Parathyroid adenoma (tissue), 2 donors: ENCODE measurements around the gene CNOT9.

Experiments used
- H2AFZ ChIP-seq: fragments of 300-600 bp; sonication (generic); one replicate; pipeline ENCODE4 v1.7.0; 2017; ENCODE audit warnings: antibody characterized with exemption, mild to moderate bottlenecking
- H3K27ac ChIP-seq: fragments of 300-600 bp; sonication (generic); one replicate; pipeline ENCODE4 v1.7.0; 2017
- H3K27me3 ChIP-seq: fragments of 300-600 bp; sonication (generic); one replicate; pipeline ENCODE4 v1.7.0; 2017; ENCODE audit warnings: low read length; ENCODE audit not compliant: control insufficient read depth, insufficient read depth
- H3K36me3 ChIP-seq: fragments of 300-600 bp; sonication (generic); one replicate; pipeline ENCODE4 v1.7.0; 2017; ENCODE audit warnings: low read length; ENCODE audit not compliant: control insufficient read depth, insufficient read depth
- H3K4me1 ChIP-seq: fragments of 300-600 bp; sonication (generic); one replicate; pipeline ENCODE4 v1.7.0; 2017; ENCODE audit warnings: control low read depth
- H3K4me2 ChIP-seq: fragments of 300-600 bp; sonication (generic); one replicate; pipeline ENCODE4 v1.7.0; 2017; ENCODE audit warnings: low read length
- H3K4me3 ChIP-seq: fragments of 300-600 bp; sonication (generic); one replicate; pipeline ENCODE4 v1.7.0; 2017; ENCODE audit warnings: low read depth, low read length
- H3K79me2 ChIP-seq: fragments of 300-600 bp; sonication (generic); one replicate; pipeline ENCODE4 v1.7.0; 2017; ENCODE audit warnings: control low read depth
- H3K9ac ChIP-seq: fragments of 300-600 bp; sonication (generic); one replicate; pipeline ENCODE4 v1.7.0; 2017; ENCODE audit warnings: mild to moderate bottlenecking
- H3K9me3 ChIP-seq: fragments of 300-600 bp; sonication (generic); one replicate; pipeline ENCODE4 v1.7.0; 2017; ENCODE audit warnings: low read length; ENCODE audit not compliant: control insufficient read depth
- TF ChIP-seq, protein P1 (sequence below): fragments of 300-600 bp; sonication (generic); IDR thresholded peaks from one replicate; pipeline ENCODE4 v1.7.0; 2017; ENCODE audit warnings: antibody characterized with exemption, mild to moderate bottlenecking
- donor health status: primary hyperparathyroidism.

The CNOT9 gene

DNA sequence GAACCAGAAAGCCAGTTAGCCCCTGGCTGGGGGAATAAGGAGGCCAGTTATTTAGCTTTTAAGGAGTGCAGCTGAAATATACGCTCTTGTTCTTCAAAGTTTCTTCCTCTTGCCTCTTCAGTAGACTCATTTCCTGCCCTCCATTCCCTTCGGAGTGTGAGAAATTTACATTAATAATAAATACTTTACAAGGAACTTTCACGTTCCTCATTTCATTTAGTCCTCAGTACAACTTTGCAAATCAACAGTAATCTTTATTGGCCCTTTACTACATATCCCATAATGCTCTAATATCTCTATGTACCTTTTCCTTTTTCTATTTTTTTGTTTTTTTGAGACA lies 54.7 kb downstream of the CNOT9 start:
- TF ChIP-seq, protein P1, sequence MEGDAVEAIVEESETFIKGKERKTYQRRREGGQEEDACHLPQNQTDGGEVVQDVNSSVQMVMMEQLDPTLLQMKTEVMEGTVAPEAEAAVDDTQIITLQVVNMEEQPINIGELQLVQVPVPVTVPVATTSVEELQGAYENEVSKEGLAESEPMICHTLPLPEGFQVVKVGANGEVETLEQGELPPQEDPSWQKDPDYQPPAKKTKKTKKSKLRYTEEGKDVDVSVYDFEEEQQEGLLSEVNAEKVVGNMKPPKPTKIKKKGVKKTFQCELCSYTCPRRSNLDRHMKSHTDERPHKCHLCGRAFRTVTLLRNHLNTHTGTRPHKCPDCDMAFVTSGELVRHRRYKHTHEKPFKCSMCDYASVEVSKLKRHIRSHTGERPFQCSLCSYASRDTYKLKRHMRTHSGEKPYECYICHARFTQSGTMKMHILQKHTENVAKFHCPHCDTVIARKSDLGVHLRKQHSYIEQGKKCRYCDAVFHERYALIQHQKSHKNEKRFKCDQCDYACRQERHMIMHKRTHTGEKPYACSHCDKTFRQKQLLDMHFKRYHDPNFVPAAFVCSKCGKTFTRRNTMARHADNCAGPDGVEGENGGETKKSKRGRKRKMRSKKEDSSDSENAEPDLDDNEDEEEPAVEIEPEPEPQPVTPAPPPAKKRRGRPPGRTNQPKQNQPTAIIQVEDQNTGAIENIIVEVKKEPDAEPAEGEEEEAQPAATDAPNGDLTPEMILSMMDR, result no peak
- H3K27me3 ChIP-seq, result no peaks in the 10 kb centered on the region
- no peak overlapping the region for H2AFZ ChIP-seq
- H3K4me1 ChIP-seq, result peaks cover 5% of the 10 kb centered on the region
- no peak overlapping the region for H3K4me3 ChIP-seq
- no peak overlapping the region for H3K9ac ChIP-seq
- no peak overlapping the region for H3K4me2 ChIP-seq
- H3K9me3 ChIP-seq, result no peaks in the 10 kb centered on the region
- H3K27ac ChIP-seq, result no peak overlapping the region
- H3K79me2 ChIP-seq, result no peaks in the 10 kb centered on the region
- no peaks in the 10 kb centered on the region for H3K36me3 ChIP-seq

DNA sequence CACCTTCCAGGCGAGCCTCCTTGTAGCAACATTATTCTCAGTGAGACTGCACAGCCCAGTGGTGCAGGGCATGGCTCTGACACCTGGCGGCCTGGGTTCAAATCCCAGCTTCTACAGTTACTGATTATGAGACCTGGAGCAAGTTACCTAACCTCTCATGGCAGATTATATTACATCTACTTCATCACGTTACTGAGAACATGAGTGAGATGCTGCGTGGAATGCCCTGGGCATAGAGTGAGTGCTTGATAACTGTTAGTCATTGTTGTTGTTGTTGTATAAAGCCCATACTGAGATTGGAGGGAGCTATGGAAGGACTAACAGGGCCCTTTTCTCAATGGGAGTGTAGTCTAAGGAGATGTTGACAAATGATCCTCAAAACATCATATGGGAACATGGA lies 57.7 kb downstream of the CNOT9 start:
- Histone ChIP-seq H3K79me2 (no peaks in the 10 kb centered on the region), H3K9ac (no peak overlapping the region), H3K4me1 (peaks cover 5% of the 10 kb centered on the region), H2AFZ (no peak overlapping the region), H3K27me3 (no peaks in the 10 kb centered on the region), H3K4me3 (no peak overlapping the region), H3K9me3 (no peaks in the 10 kb centered on the region), H3K4me2 (no peak overlapping the region), H3K36me3 (no peaks in the 10 kb centered on the region), H3K27ac (no peak overlapping the region)
- TF ChIP-seq, protein P1, result no peak

DNA sequence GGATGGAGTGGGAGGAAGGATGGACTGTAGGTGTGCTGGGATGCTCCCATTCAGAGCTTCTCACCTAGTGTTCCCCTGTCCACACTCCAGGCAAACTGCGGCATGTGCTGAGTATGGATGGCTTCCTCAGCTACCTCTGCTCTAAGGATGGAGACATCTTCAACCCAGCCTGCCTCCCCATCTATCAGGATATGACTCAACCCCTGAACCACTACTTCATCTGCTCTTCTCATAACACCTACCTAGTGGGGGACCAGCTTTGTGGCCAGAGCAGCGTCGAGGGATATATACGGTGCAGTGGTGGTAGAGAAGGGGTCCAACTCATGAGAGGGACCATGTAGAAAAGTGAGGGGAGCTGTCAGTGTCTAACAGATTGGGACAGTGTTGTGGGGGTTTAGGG lies 59.3 kb downstream of the CNOT9 start:
- H3K27ac ChIP-seq, result no peak overlapping the region
- H3K27me3 ChIP-seq, result no peaks in the 10 kb centered on the region
- TF ChIP-seq, protein P1, result no peak
- no peaks in the 10 kb centered on the region for H3K36me3 ChIP-seq
- no peaks in the 10 kb centered on the region for H3K79me2 ChIP-seq
- no peak overlapping the region for H3K9ac ChIP-seq
- no peak overlapping the region for H2AFZ ChIP-seq
- no peaks in the 10 kb centered on the region for H3K9me3 ChIP-seq
- H3K4me3 ChIP-seq, result no peak overlapping the region
- peaks cover under 1% of the 10 kb centered on the region for H3K4me1 ChIP-seq
- H3K4me2 ChIP-seq, result no peak overlapping the region

DNA sequence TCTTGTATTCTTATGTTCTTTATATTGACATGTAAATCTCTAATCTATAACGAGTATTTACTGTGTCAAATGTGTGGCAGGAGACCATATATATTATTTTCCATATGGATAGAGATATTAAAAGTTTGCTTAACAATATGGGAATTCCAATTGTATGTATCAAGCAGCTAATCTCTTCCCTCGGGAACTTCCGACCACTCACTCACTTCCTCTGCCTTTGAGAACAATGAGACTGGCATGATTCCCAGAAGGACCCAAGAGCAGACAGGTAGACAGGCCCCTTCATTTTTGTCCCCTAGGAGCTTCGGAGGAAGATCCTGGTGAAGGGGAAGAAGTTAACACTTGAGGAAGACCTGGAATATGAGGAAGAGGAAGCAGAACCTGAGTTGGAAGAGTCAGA lies 63.2 kb downstream of the CNOT9 start:
- H3K79me2 ChIP-seq, result no peaks in the 10 kb centered on the region
- no peaks in the 10 kb centered on the region for H3K36me3 ChIP-seq
- no peak overlapping the region for H2AFZ ChIP-seq
- no peaks in the 10 kb centered on the region for H3K4me1 ChIP-seq
- H3K27ac ChIP-seq, result no peak overlapping the region
- H3K4me3 ChIP-seq, result no peak overlapping the region
- TF ChIP-seq, protein P1, result no peak
- no peaks in the 10 kb centered on the region for H3K27me3 ChIP-seq
- H3K9ac ChIP-seq, result no peak overlapping the region
- H3K4me2 ChIP-seq, result no peak overlapping the region
- no peaks in the 10 kb centered on the region for H3K9me3 ChIP-seq

DNA sequence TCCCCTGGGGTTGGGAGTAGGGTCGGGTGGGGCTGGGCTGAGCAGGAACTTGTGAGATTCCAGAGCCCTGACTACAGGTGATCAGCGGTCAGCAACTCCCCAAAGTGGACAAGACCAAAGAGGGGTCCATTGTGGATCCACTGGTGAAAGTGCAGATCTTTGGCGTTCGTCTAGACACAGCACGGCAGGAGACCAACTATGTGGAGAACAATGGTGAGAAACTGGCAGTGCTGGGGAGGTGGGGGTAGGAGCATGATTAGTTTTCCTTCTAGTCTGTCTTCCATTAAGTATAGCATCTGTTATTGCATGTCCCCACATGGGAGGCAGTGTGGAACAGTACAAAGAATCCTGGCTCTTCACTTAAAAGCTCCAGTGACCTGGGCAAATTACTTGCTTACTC lies 67.1 kb downstream of the CNOT9 start:
- TF ChIP-seq, protein P1, result no peak
- no peaks in the 10 kb centered on the region for H3K27me3 ChIP-seq
- no peaks in the 10 kb centered on the region for H3K4me1 ChIP-seq
- no peak overlapping the region for H3K27ac ChIP-seq
- no peaks in the 10 kb centered on the region for H3K9me3 ChIP-seq
- H3K9ac ChIP-seq, result no peak overlapping the region
- H3K79me2 ChIP-seq, result peaks cover 4% of the 10 kb centered on the region
- no peak overlapping the region for H3K4me2 ChIP-seq
- H2AFZ ChIP-seq, result no peak overlapping the region
- no peaks in the 10 kb centered on the region for H3K36me3 ChIP-seq
- H3K4me3 ChIP-seq, result no peak overlapping the region
